Measurements from ENCODE around the gene ADAMTSL1. TPM values are rescaled to one million over a fixed set of nuclear protein-coding genes. Genes with fewer than 3 reads are reported as not detected.
A peak's percentile ranks its signal among the peaks of the same experiment; 100 is the strongest.

ADAMTSL1 gene
- total and polyA plus RNA-seq, 8 donors: 1.1 to 98.8 (median 8.4) TPM

GRCh38 chr9:18623221-18624079, 149.5 kb downstream of the ADAMTSL1 start:
- Histone ChIP-seq H3K27ac (no peak overlapping the region), H3K4me3 (no peak overlapping the region), H3K36me3 (no peaks in the 10 kb centered on the region), H3K4me1 (no peaks in the 10 kb centered on the region), H3K27me3 (no peaks in the 10 kb centered on the region), H3K9me3 (no peaks in the 10 kb centered on the region)
- WGBS, 5 donors: 63 to 77% (median 65%) methylated on average over 4 of the region's 4 CpGs
- DNase-seq: no peak
- TF ChIP-seq POLR2A (IDR thresholded peaks at IDR 0.05): no peak
- intact Hi-C loops (cut with DNase I; ENCODE audit: low total_unique reads): no loop called here

GRCh38 chr9:18626046-18626698, 152.2 kb downstream of the ADAMTSL1 start:
- intact Hi-C loops (cut with DNase I; ENCODE audit: low total_unique reads): no loop called here
- Histone ChIP-seq H3K36me3 (no peaks in the 10 kb centered on the region), H3K27ac (no peak overlapping the region), H3K27me3 (no peaks in the 10 kb centered on the region), H3K4me1 (no peaks in the 10 kb centered on the region), H3K9me3 (no peaks in the 10 kb centered on the region), H3K4me3 (no peak overlapping the region)
- WGBS, 5 donors: 82 to 91% (median 85%) methylated on average over 2 of the region's 2 CpGs
- TF ChIP-seq EP300 (IDR thresholded peaks at IDR 0.05) (no peak), CTCF (IDR thresholded peaks at IDR 0.05) (no peak), POLR2A (IDR thresholded peaks at IDR 0.05) (no peak), POLR2AphosphoS5 (IDR thresholded peaks at IDR 0.05) (no peak)
- no peak for DNase-seq

- 74 to 85% (median 80%) methylated on average over 1 of the region's 1 CpG for WGBS, 5 donors
- DNase-seq: no peak
- H3K27ac ChIP-seq: no peak overlapping the region
- H3K9me3 ChIP-seq: no peaks in the 10 kb centered on the region
- no peak for TF ChIP-seq EP300 (IDR thresholded peaks at IDR 0.05)
- TF ChIP-seq POLR2AphosphoS5 (IDR thresholded peaks at IDR 0.05): no peak
- TF ChIP-seq POLR2A (IDR thresholded peaks at IDR 0.05): no peak
- no peak for TF ChIP-seq CTCF (IDR thresholded peaks at IDR 0.05)
- H3K4me3 ChIP-seq: no peak overlapping the region
- H3K36me3 ChIP-seq: no peaks in the 10 kb centered on the region
- H3K4me1 ChIP-seq: peaks cover 5 to 18% (median 10%) of the 10 kb centered on the region in 4 donors
- intact Hi-C loops (cut with DNase I; ENCODE audit: low total_unique reads): no loop called here
- H3K27me3 ChIP-seq: no peaks in the 10 kb centered on the region
These were observed 155.2 kb downstream of the ADAMTSL1 start for GRCh38 chr9:18629136-18629535.

GRCh38 chr9:18632632-18633403, 158.9 kb downstream of the ADAMTSL1 start:
- no peaks in the 10 kb centered on the region for H3K36me3 ChIP-seq
- no peaks in the 10 kb centered on the region for H3K9me3 ChIP-seq
- TF ChIP-seq POLR2AphosphoS5 (IDR thresholded peaks at IDR 0.05): peak in 2 of 3 donors; percentile 11 to 65
- no peak for TF ChIP-seq EP300 (IDR thresholded peaks at IDR 0.05)
- H3K27ac ChIP-seq: peak overlapping the region; percentile 37 to 79 (median 63)
- peak; percentile 30 to 63 for DNase-seq
- WGBS, 5 donors: 24 to 44% (median 27%) methylated on average over 5 of the region's 5 CpGs
- no peaks in the 10 kb centered on the region for H3K27me3 ChIP-seq
- intact Hi-C loops (cut with DNase I; ENCODE audit: low total_unique reads): no loop called here
- no peak overlapping the region for H3K4me3 ChIP-seq
- H3K4me1 ChIP-seq: peaks cover 5 to 18% (median 10%) of the 10 kb centered on the region in 4 donors

GRCh38 chr9:18636781-18637180, 162.8 kb downstream of the ADAMTSL1 start:
- TF ChIP-seq CTCF (IDR thresholded peaks at IDR 0.05) (no peak), EP300 (IDR thresholded peaks at IDR 0.05) (no peak), POLR2AphosphoS5 (IDR thresholded peaks at IDR 0.05) (no peak), POLR2A (IDR thresholded peaks at IDR 0.05) (no peak)
- WGBS, 5 donors: 43 to 78% (median 63%) methylated on average over 2 of the region's 2 CpGs

More at GRCh38 chr9:18636781-18637180, 162.8 kb downstream of the ADAMTSL1 start:
- Histone ChIP-seq H3K9me3 (no peaks in the 10 kb centered on the region), H3K36me3 (no peaks in the 10 kb centered on the region), H3K4me3 (no peak overlapping the region), H3K27ac (no peak overlapping the region), H3K4me1 (peaks cover 5 to 18% (median 10%) of the 10 kb centered on the region in 4 donors), H3K27me3 (no peaks in the 10 kb centered on the region)
- intact Hi-C loops (cut with DNase I; ENCODE audit: low total_unique reads): no loop called here
- DNase-seq: no peak

Measured in stomach (tissue), 9 donors.